CD14-positive monocyte (primary cell): Measurements from ENCODE around the gene CCS. TPM values are rescaled to one million over a fixed set of nuclear protein-coding genes. Genes with fewer than 3 reads are reported as not detected.

Experiments used
- DNase-seq, 3 donors: peaks; one replicate each; pipeline ENCODE4 v3.0.0-alpha.2; 2011 to 2022
- H2AFZ ChIP-seq: 2 replicates; pipeline ENCODE4 v1.6.0; 2012; ENCODE audit warnings: mild to moderate bottlenecking, low read depth, low read length, inconsistent platforms; ENCODE audit not compliant: insufficient read depth, poor library complexity, severe bottlenecking
- H3K27ac ChIP-seq, 2 donors: 1 replicate in 1 of 2; 2 replicates in 1 of 2; pipeline ENCODE4 v1.5.1; 2012 to 2013; ENCODE audit warnings: low read length in 2 of 2, control low read depth in 1 of 2, inconsistent platforms in 1 of 2, low read depth in 1 of 2, mild to moderate bottlenecking in 1 of 2
- H3K27me3 ChIP-seq, 2 donors: one replicate each; pipeline versions ENCODE4 v1.6.0 to v1.6.1; 2011 to 2013; ENCODE audit warnings: low read length in 2 of 2; ENCODE audit not compliant: control insufficient read depth in 2 of 2, insufficient read depth in 2 of 2
- H3K36me3 ChIP-seq, 2 donors: replicated peaks in 1 of 2; 1 replicate in 1 of 2; 2 replicates in 1 of 2; pipeline versions ENCODE4 v1.5.1 to v1.6.1; 2012 to 2013; ENCODE audit warnings: low read length in 2 of 2, control low read depth in 1 of 2, inconsistent platforms in 1 of 2, mild to moderate bottlenecking in 1 of 2; ENCODE audit not compliant: insufficient read depth in 2 of 2, control insufficient read depth in 1 of 2
- H3K4me1 ChIP-seq, 2 donors: 1 replicate in 1 of 2; 2 replicates in 1 of 2; pipeline versions ENCODE4 v1.5.1 to v1.6.1; 2012 to 2013; ENCODE audit warnings: low read length in 2 of 2, control low read depth in 1 of 2, inconsistent platforms in 1 of 2, mild to moderate bottlenecking in 1 of 2, moderate library complexity in 1 of 2; ENCODE audit not compliant: insufficient read depth in 2 of 2, control insufficient read depth in 1 of 2
- H3K4me2 ChIP-seq: replicated peaks from 2 replicates; pipeline ENCODE3; 2012; ENCODE audit warnings: low read length, moderate library complexity, mild to moderate bottlenecking; ENCODE audit not compliant: poor library complexity, severe bottlenecking; ENCODE audit errors: extremely low read depth
- H3K4me3 ChIP-seq, 3 experiments: fragments of 200-600 bp in 1 of 3; sonication (generic) in 1 of 3; replicated peaks in 1 of 3; 1 replicate in 2 of 3; 2 replicates in 1 of 3; pipeline ENCODE4 v1.5.1; 2011 to 2013; ENCODE audit warnings: low read length in 3 of 3, mild to moderate bottlenecking in 3 of 3, control low read depth in 2 of 3, low read depth in 2 of 3, inconsistent platforms in 1 of 3, moderate library complexity in 1 of 3
- H3K79me2 ChIP-seq: 2 replicates; pipeline ENCODE4 v1.6.0; 2012; ENCODE audit warnings: mild to moderate bottlenecking, control low read depth, inconsistent platforms, low read length, moderate library complexity; ENCODE audit not compliant: insufficient read depth
- H3K9ac ChIP-seq: 2 replicates; pipeline ENCODE4 v1.6.0; 2017; ENCODE audit warnings: low read length, mild to moderate bottlenecking; ENCODE audit not compliant: insufficient read depth, poor library complexity, severe bottlenecking
- H3K9me3 ChIP-seq, 2 donors: replicated peaks in 1 of 2; 1 replicate in 1 of 2; 2 replicates in 1 of 2; pipeline versions ENCODE4 v1.5.1 to v1.6.1; 2012 to 2013; ENCODE audit warnings: low read length in 2 of 2, control low read depth in 1 of 2; ENCODE audit not compliant: control insufficient read depth in 1 of 2, insufficient read depth in 1 of 2
- H4K20me1 ChIP-seq: 2 replicates; pipeline ENCODE4 v1.6.0; 2012; ENCODE audit warnings: mild to moderate bottlenecking, low read length, control low read depth, moderate library complexity; ENCODE audit not compliant: insufficient read depth
- H3K27ac Mint-ChIP-seq, 7 donors: one replicate each; pipeline ENCODE4 v1.8.0; 2020; ENCODE audit warnings: mild to moderate bottlenecking in 7 of 7, mixed read lengths in 7 of 7, moderate library complexity in 6 of 7, inconsistent platforms in 2 of 7
- H3K27me3 Mint-ChIP-seq, 3 donors: one replicate each; pipeline ENCODE4 v1.8.0; 2021 to 2022; ENCODE audit warnings: low read depth in 3 of 3, mild to moderate bottlenecking in 3 of 3, mixed read lengths in 3 of 3, moderate library complexity in 3 of 3, inconsistent platforms in 1 of 3
- H3K36me3 Mint-ChIP-seq, 2 donors: one replicate each; pipeline ENCODE4 v1.8.0; 2020; ENCODE audit warnings: mixed read lengths in 2 of 2, inconsistent platforms in 1 of 2, mild to moderate bottlenecking in 1 of 2
- H3K4me1 Mint-ChIP-seq: one replicate; pipeline ENCODE4 v1.8.0; 2020; ENCODE audit warnings: mild to moderate bottlenecking, mixed read lengths
- H3K4me3 Mint-ChIP-seq, 2 donors: one replicate each; pipeline ENCODE4 v1.8.0; 2020; ENCODE audit warnings: mild to moderate bottlenecking in 2 of 2, mixed read lengths in 2 of 2, moderate library complexity in 1 of 2
- H3K9me3 Mint-ChIP-seq, 7 donors: one replicate each; pipeline ENCODE4 v1.8.0; 2020 to 2022; ENCODE audit warnings: mixed read lengths in 7 of 7, mild to moderate bottlenecking in 6 of 7, moderate library complexity in 6 of 7, inconsistent platforms in 2 of 7
- CTCF ChIP-seq: fragments of 200-600 bp; IDR thresholded peaks from one replicate; pipeline ENCODE4 v1.8.0; 2022; ENCODE audit warnings: antibody characterized with exemption, mild to moderate bottlenecking
- WGBS: methylation state at CpG from one replicate; pipeline ENCODE4 v1.1.5; 2013; ENCODE audit warnings: missing lambda C conversion rate; ENCODE audit not compliant: insufficient coverage; 5-methylcytosine and 5-hydroxymethylcytosine counted together
- intact Hi-C, 2 donors: fragments of 100-400 bp; cut with micrococcal nuclease; formaldehyde crosslinking; loops; one replicate each; pipeline versions ENCODE4 v1.15.0 to v1.15.1; 2023
- polyA plus RNA-seq, 3 donors: library from polyadenylated mRNA; depleted of rRNA in 1 of 3; unstranded in 2 of 3; stranded (reverse) in 1 of 3; fragments of 300-500 nt in 2 of 3; fragments of >200 nt in 1 of 3; fragmentation: Illumina TruSeq in 2 of 3; gene quantifications; 1 replicate in 2 of 3; 2 replicates in 1 of 3; pipeline ENCODE4 v1.2.3, GENCODE V29; 2012 to 2021

CCS gene
- polyA plus RNA-seq, 3 donors: 26.9 to 67.9 (median 37.0) TPM

- no peaks in the 10 kb centered on the region for H3K79me2 ChIP-seq
- WGBS: 95% methylated on average over 2 of the region's 5 CpGs
- Mint-ChIP-seq H3K4me3 (no peak overlapping the region), H3K27ac (no peak overlapping the region), H3K36me3 (no peaks in the 10 kb centered on the region), H3K4me1 (peaks cover 8% of the 10 kb centered on the region), H3K27me3 (peaks cover 22 to 32% (median 23%) of the 10 kb centered on the region in 3 donors), H3K9me3 (peaks cover 0 to 2% (median 0%) of the 10 kb centered on the region in 7 donors)
- no peak for DNase-seq
- intact Hi-C loops: no loop called here
- H3K4me3 ChIP-seq: no peak overlapping the region
- no peak overlapping the region for H2AFZ ChIP-seq
- no peaks in the 10 kb centered on the region for H3K36me3 ChIP-seq
- no peak overlapping the region for H3K9ac ChIP-seq
- TF ChIP-seq CTCF: no peak
- H3K4me1 ChIP-seq: peaks cover 0 to 5% of the 10 kb centered on the region in 2 donors
- H3K27me3 ChIP-seq: peaks cover 3 to 17% of the 10 kb centered on the region in 2 donors
- H3K9me3 ChIP-seq: no peaks in the 10 kb centered on the region
- no peak overlapping the region for H3K4me2 ChIP-seq
- H4K20me1 ChIP-seq: no peaks in the 10 kb centered on the region
- no peak overlapping the region for H3K27ac ChIP-seq
Observed at GRCh38 chr11:66554602-66555001, 38.4 kb upstream of the CCS start.

- H3K4me1 Mint-ChIP-seq: peaks cover 8% of the 10 kb centered on the region
- peaks cover 0 to 2% (median 0%) of the 10 kb centered on the region in 7 donors for H3K9me3 Mint-ChIP-seq
- no peak overlapping the region for H3K4me3 ChIP-seq
- H4K20me1 ChIP-seq: no peaks in the 10 kb centered on the region
- H3K9me3 ChIP-seq: no peaks in the 10 kb centered on the region
- peaks cover 0 to 5% of the 10 kb centered on the region in 2 donors for H3K4me1 ChIP-seq
- DNase-seq: no peak
- no peaks in the 10 kb centered on the region for H3K79me2 ChIP-seq
- H3K36me3 ChIP-seq: no peaks in the 10 kb centered on the region
- WGBS: 78% methylated on average over 3 of the region's 3 CpGs
- no peaks in the 10 kb centered on the region for H3K36me3 Mint-ChIP-seq
- no peak overlapping the region for H3K27ac Mint-ChIP-seq
- H3K4me3 Mint-ChIP-seq: no peak overlapping the region
- peaks cover 3 to 19% of the 10 kb centered on the region in 2 donors for H3K27me3 ChIP-seq
- no peak overlapping the region for H3K9ac ChIP-seq
- no peak overlapping the region for H2AFZ ChIP-seq
- no peak overlapping the region for H3K27ac ChIP-seq
- no peak overlapping the region for H3K4me2 ChIP-seq
- intact Hi-C loops: no loop called here
- TF ChIP-seq CTCF: no peak
- peaks cover 22 to 34% (median 23%) of the 10 kb centered on the region in 3 donors for H3K27me3 Mint-ChIP-seq
Observed at GRCh38 chr11:66555416-66555815, 37.6 kb upstream of the CCS start.
